ENCODE data around the gene ENG.

ENG gene

GRCh38 chr9:127898433-127899127 is 44.1 kb upstream of the ENG start:
- no peak for TF ChIP-seq CTCF (IDR thresholded peaks at IDR 0.05; ENCODE audit: low read depth, low read length, poor library complexity, severe bottlenecking)
- no peak for TF ChIP-seq EZH2phosphoT487 (IDR thresholded peaks at IDR 0.05; ENCODE audit: borderline replicate concordance, low read length)
- peak overlapping the region; percentile 85 for H3K4me2 ChIP-seq (ENCODE audit: low read length)
- peaks cover 57% of the 10 kb centered on the region for H3K4me1 ChIP-seq (ENCODE audit: control insufficient read depth, low read length)
- H4K20me1 ChIP-seq (ENCODE audit: control insufficient read depth, insufficient read depth, low read depth, low read length) = no peaks in the 10 kb centered on the region
- peak overlapping the region; percentile 86 for H3K4me3 ChIP-seq (ENCODE audit: low read length)
- H3K27me3 ChIP-seq (ENCODE audit: control insufficient read depth, low read length) = no peaks in the 10 kb centered on the region
- H3K36me3 ChIP-seq (ENCODE audit: control insufficient read depth, low read length) = peaks cover 35% of the 10 kb centered on the region
- peaks cover 19% of the 10 kb centered on the region for H3K79me2 ChIP-seq (ENCODE audit: control insufficient read depth, low read length)
- peak overlapping the region; percentile 12; the same call in 1 of the 2 replicates for H3K27ac ChIP-seq (ENCODE audit: low read depth, low read length)
- H3K9me3 ChIP-seq (ENCODE audit: control insufficient read depth, insufficient read depth, low read length) = no peaks in the 10 kb centered on the region
- H3K9me2 ChIP-seq (replicated peaks; ENCODE audit: control insufficient read depth, low read length) = no peaks in the 10 kb centered on the region
- peaks cover 9% of the 10 kb centered on the region for H3F3A ChIP-seq (ENCODE audit: control insufficient read depth, insufficient read depth)

GRCh38 chr9:127897193-127897692 is 42.8 kb upstream of the ENG start:
- Histone ChIP-seq H3F3A (ENCODE audit: control insufficient read depth, insufficient read depth) (peaks cover 6% of the 10 kb centered on the region), H3K4me3 (ENCODE audit: low read length) (peak overlapping the region; percentile 41), H3K79me2 (ENCODE audit: control insufficient read depth, low read length) (peaks cover 19% of the 10 kb centered on the region), H4K20me1 (ENCODE audit: control insufficient read depth, insufficient read depth, low read depth, low read length) (no peaks in the 10 kb centered on the region), H3K4me1 (ENCODE audit: control insufficient read depth, low read length) (peaks cover 45% of the 10 kb centered on the region), H3K9me3 (ENCODE audit: control insufficient read depth, insufficient read depth, low read length) (no peaks in the 10 kb centered on the region), H3K4me2 (ENCODE audit: low read length) (peak overlapping the region; percentile 51), H3K9me2 (replicated peaks; ENCODE audit: control insufficient read depth, low read length) (no peaks in the 10 kb centered on the region), H3K36me3 (ENCODE audit: control insufficient read depth, low read length) (peaks cover 48% of the 10 kb centered on the region), H3K27ac (ENCODE audit: low read depth, low read length) (no peak overlapping the region), H3K27me3 (ENCODE audit: control insufficient read depth, low read length) (no peaks in the 10 kb centered on the region)
- TF ChIP-seq CTCF (IDR thresholded peaks at IDR 0.05; ENCODE audit: low read depth, low read length, poor library complexity, severe bottlenecking) (no peak), EZH2phosphoT487 (IDR thresholded peaks at IDR 0.05; ENCODE audit: borderline replicate concordance, low read length) (no peak)

- TF ChIP-seq CTCF (IDR thresholded peaks at IDR 0.05; ENCODE audit: low read depth, low read length, poor library complexity, severe bottlenecking) = no peak
- Histone ChIP-seq H3K36me3 (ENCODE audit: control insufficient read depth, low read length) (peaks cover 48% of the 10 kb centered on the region), H3K27me3 (ENCODE audit: control insufficient read depth, low read length) (no peaks in the 10 kb centered on the region), H3K9me3 (ENCODE audit: control insufficient read depth, insufficient read depth, low read length) (no peaks in the 10 kb centered on the region), H3K79me2 (ENCODE audit: control insufficient read depth, low read length) (peaks cover 19% of the 10 kb centered on the region), H3F3A (ENCODE audit: control insufficient read depth, insufficient read depth) (peaks cover 9% of the 10 kb centered on the region), H4K20me1 (ENCODE audit: control insufficient read depth, insufficient read depth, low read depth, low read length) (no peaks in the 10 kb centered on the region), H3K4me1 (ENCODE audit: control insufficient read depth, low read length) (peaks cover 38% of the 10 kb centered on the region), H3K4me2 (ENCODE audit: low read length) (no peak overlapping the region), H3K9me2 (replicated peaks; ENCODE audit: control insufficient read depth, low read length) (no peaks in the 10 kb centered on the region), H3K4me3 (ENCODE audit: low read length) (no peak overlapping the region), H3K27ac (ENCODE audit: low read depth, low read length) (no peak overlapping the region)
Observed at GRCh38 chr9:127896395-127897192, 42.1 kb upstream of the ENG start.

All from DOHH2 (cell line).